ENCODE results near the gene NDUFA12.

DNA sequence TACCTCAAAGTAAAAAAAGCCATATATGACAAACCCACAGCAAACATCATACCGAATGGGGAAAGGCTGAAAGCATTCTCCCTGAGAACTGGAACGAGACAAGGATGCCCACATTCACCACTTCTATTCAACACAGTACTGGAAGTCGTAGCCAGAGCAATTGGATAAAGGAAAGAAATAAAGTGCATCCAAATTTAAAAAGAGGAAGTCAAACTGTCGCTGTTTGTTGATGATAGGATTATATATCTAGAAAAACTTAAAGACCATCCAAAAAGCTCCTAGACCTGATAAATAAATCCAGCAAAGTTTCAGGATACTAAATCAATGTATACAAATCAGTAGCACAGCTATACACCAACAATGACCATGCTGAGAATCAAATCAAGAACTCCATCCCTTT is 5.2 kb downstream of the NDUFA12 start:
- TF ChIP-seq, protein P1, sequence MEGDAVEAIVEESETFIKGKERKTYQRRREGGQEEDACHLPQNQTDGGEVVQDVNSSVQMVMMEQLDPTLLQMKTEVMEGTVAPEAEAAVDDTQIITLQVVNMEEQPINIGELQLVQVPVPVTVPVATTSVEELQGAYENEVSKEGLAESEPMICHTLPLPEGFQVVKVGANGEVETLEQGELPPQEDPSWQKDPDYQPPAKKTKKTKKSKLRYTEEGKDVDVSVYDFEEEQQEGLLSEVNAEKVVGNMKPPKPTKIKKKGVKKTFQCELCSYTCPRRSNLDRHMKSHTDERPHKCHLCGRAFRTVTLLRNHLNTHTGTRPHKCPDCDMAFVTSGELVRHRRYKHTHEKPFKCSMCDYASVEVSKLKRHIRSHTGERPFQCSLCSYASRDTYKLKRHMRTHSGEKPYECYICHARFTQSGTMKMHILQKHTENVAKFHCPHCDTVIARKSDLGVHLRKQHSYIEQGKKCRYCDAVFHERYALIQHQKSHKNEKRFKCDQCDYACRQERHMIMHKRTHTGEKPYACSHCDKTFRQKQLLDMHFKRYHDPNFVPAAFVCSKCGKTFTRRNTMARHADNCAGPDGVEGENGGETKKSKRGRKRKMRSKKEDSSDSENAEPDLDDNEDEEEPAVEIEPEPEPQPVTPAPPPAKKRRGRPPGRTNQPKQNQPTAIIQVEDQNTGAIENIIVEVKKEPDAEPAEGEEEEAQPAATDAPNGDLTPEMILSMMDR (IDR thresholded peaks at IDR 0.05): no peak
- no peak for TF ChIP-seq POLR2A (IDR thresholded peaks at IDR 0.05)
- no peak for TF ChIP-seq POLR2AphosphoS5 (IDR thresholded peaks at IDR 0.05; ENCODE audit: insufficient read depth in 1 of 2, low read depth in 1 of 2)

Measured in vagina (tissue), 2 donors.